ACC112 (cell line): ENCODE results near the gene DDX31.

ENCODE experiments used
- H2AFZ ChIP-seq: fragments of 200-600 bp; sonication (generic); one replicate; pipeline ENCODE4 v1.6.0; 2017; ENCODE audit warnings: antibody characterized with exemption, low read length; ENCODE audit not compliant: unreplicated experiment
- H3K27ac ChIP-seq: fragments of 200-600 bp; sonication (generic); 2 replicates; pipeline ENCODE4 v1.5.1; 2014; ENCODE audit warnings: low read depth, mild to moderate bottlenecking, antibody characterized with exemption, low read length, moderate library complexity
- H3K27me3 ChIP-seq: fragments of 200-600 bp; sonication (generic); 2 replicates; pipeline ENCODE4 v1.6.1; 2014; ENCODE audit warnings: mild to moderate bottlenecking, antibody characterized with exemption, low read length, moderate library complexity, mixed read lengths; ENCODE audit not compliant: insufficient read depth
- H3K36me3 ChIP-seq: fragments of 200-600 bp; sonication (generic); 2 replicates; pipeline ENCODE4 v1.6.1; 2016; ENCODE audit warnings: mild to moderate bottlenecking, antibody characterized with exemption, low read length, moderate library complexity, mixed read lengths; ENCODE audit not compliant: insufficient read depth
- H3K4me1 ChIP-seq: fragments of 200-600 bp; sonication (generic); one replicate; pipeline ENCODE4 v1.6.1; 2016; ENCODE audit warnings: low read length, mixed read lengths; ENCODE audit not compliant: insufficient read depth, unreplicated experiment, control insufficient read depth
- H3K4me3 ChIP-seq: fragments of 200-600 bp; sonication (generic); 2 replicates; pipeline ENCODE4 v1.5.1; 2014; ENCODE audit warnings: mild to moderate bottlenecking, low read depth, low read length
- H3K79me2 ChIP-seq: fragments of 200-600 bp; sonication (generic); one replicate; pipeline ENCODE4 v1.6.0; 2016; ENCODE audit warnings: low read length; ENCODE audit not compliant: control insufficient read depth, unreplicated experiment, insufficient read depth

Gene DDX31

DNA sequence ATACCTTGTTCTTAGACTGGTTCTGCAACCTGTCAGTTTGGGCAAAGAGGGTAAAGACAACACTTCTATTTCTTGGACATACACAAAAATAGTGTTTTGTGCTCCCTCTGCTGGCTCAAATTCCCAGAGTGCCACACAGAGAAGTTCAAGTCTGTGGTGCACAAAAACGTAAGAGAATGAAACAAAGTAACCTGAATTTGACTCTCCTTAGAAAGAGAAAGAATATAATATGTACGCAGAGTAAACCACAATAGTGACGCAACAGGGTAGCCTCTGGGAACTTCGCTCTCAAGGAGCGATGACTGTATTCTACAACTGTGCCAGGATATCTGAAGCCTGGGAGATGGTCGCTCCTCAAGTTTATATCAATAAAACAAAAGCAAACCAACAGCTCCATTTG lies 18.5 kb downstream of the DDX31 start:
- peaks cover 34% of the 10 kb centered on the region for H3K4me1 ChIP-seq
- H3K27ac ChIP-seq: peak overlapping the region; percentile 90
- no peaks in the 10 kb centered on the region for H3K79me2 ChIP-seq
- H3K4me3 ChIP-seq: no peak overlapping the region
- peaks cover 21% of the 10 kb centered on the region for H3K36me3 ChIP-seq
- H2AFZ ChIP-seq: no peak overlapping the region
- H3K27me3 ChIP-seq: no peaks in the 10 kb centered on the region

DNA sequence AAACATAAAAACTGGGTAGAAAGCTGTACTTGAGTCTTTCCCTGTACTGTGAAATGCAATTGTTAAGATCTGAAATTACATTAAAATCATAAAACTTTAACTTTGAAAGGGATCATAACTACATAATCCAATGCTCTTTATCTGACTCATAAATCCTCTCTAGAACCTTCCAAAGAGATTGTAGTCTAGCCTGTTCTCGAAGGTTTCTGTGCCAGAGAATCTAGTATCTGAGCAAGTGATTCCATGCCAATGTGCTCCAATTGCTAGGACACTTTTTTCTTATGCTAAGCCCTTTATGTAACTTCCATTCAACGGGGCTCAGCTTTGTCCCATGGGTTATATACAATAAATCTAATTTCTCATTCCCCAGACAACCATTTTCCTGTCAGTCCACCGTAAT lies 21.1 kb downstream of the DDX31 start:
- Histone ChIP-seq H3K27ac (peak overlapping the region; percentile 99), H2AFZ (no peak overlapping the region), H3K27me3 (no peaks in the 10 kb centered on the region), H3K4me1 (peaks cover 34% of the 10 kb centered on the region), H3K4me3 (no peak overlapping the region), H3K36me3 (peaks cover 33% of the 10 kb centered on the region), H3K79me2 (no peaks in the 10 kb centered on the region)

DNA sequence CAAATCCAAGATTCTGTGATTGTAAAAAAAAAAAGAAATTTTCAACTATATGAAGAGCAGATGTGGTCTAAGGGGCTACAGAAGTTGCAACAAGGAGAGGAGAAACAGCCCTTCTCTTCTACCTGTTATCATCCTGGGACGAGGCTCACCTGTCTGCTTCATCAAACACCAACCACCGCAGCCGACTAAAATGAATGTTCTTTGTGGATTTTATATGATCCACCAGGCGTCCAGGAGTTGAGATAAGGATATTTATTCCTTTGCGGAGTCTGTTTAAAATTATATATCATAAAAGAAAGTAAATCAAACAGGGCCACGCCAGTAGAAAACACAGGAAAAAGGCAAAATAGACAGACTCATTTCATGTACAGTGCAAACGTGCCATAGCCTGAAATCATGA lies 21.5 kb downstream of the DDX31 start:
- H3K27ac ChIP-seq: peak overlapping the region; percentile 99

DNA sequence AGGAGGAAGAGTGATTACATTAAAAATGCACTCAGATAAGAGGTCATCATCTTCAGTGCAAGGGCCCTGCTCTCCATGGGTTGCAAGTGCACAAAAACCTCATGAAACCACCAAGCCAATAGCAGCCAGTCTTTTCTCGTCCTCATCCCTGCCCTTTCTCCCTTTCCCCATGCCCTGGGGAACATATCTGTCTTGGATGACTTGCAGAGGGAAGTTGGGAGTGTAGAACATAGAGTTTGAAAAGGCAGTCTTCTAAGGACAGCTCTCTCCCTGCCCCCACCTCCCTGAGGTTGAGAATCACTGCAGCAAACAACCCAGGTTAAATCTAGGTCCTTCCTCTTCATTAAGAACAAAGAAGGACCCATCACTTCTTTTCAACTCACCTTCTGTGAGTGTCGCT lies 22.0 kb downstream of the DDX31 start:
- Histone ChIP-seq H3K4me3 (peak overlapping the region; percentile 35; the same call in 1 of the 2 replicates), H3K36me3 (peaks cover 36% of the 10 kb centered on the region), H3K27ac (peak overlapping the region; percentile 99), H3K79me2 (no peaks in the 10 kb centered on the region), H3K4me1 (peaks cover 34% of the 10 kb centered on the region), H3K27me3 (no peaks in the 10 kb centered on the region), H2AFZ (no peak overlapping the region)

More for the DNA sequence above, 21.5 kb downstream of the DDX31 start:
- no peaks in the 10 kb centered on the region for H3K79me2 ChIP-seq
- H3K36me3 ChIP-seq: peaks cover 36% of the 10 kb centered on the region
- H3K4me3 ChIP-seq: no peak overlapping the region
- H3K4me1 ChIP-seq: peaks cover 34% of the 10 kb centered on the region
- no peaks in the 10 kb centered on the region for H3K27me3 ChIP-seq
- no peak overlapping the region for H2AFZ ChIP-seq

DNA sequence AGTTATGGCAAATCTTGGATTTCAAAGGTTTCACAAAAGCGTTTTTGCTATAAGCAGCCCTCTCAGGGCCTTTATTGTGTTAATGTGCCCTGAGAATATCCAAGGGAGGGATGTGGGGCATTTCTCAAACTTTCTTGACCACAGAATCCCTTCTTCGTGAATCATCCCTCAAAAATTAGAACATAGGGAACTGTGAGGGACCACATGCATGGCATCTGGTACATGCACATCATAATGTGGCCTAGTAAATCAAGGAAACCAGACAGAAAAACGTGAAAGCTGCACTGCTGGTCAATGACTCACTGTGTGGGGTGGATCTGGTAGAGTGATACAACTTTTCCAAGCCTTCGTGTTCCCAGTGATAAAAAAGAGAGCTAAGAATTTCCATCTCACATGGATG lies 22.4 kb downstream of the DDX31 start:
- Histone ChIP-seq H3K36me3 (peaks cover 36% of the 10 kb centered on the region), H3K27ac (peak overlapping the region; percentile 99), H3K4me1 (peaks cover 34% of the 10 kb centered on the region), H3K79me2 (no peaks in the 10 kb centered on the region), H3K27me3 (no peaks in the 10 kb centered on the region), H3K4me3 (peak overlapping the region; percentile 35; the same call in 1 of the 2 replicates), H2AFZ (no peak overlapping the region)

DNA sequence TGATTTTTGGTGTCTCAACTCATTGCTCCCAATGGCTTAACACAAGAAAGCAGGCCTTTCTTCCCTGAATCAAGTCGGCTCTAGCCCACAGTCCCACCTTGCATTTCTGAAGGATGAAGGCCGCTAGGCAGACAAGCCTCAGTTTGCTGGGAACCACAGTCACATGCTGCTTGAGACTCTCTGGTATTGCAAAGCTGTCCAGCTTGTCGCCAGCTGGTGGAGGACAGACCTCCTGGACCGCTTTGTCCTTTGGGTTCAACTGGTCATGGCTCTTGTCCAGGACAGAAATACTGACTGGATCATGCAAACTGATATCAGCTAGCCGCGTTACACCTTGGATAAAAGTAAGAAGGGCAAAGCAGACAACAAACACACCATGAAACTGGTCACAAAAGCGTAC lies 23.1 kb downstream of the DDX31 start:
- Histone ChIP-seq H3K4me1 (peaks cover 28% of the 10 kb centered on the region), H3K79me2 (no peaks in the 10 kb centered on the region), H3K27me3 (no peaks in the 10 kb centered on the region), H2AFZ (no peak overlapping the region), H3K36me3 (peaks cover 36% of the 10 kb centered on the region), H3K27ac (peak overlapping the region; percentile 99), H3K4me3 (peak overlapping the region; percentile 2; the same call in 1 of the 2 replicates)

DNA sequence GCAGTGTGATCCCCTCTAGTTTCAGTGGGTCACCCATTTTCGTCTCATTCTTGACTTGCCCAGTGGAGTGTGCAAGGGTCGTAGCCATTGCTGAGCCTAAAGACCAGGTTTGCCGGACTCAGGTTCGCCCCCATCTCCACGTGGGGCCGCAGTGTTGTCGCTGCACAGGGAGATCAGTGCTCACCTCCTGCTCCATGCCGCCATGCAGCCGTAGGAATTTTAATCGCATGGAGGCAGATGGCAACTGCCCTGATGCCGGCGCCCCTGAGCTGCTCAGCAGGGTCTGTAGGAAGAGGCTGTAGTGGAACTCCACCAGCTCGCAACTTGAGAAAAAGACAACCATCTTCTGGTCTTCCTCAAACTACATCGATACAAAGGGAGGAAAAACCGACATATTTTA lies 24.1 kb downstream of the DDX31 start:
- peaks cover 24% of the 10 kb centered on the region for H3K4me1 ChIP-seq
- peak overlapping the region; percentile 99; the same call in 1 of the 2 replicates for H3K27ac ChIP-seq
- H3K36me3 ChIP-seq: peaks cover 34% of the 10 kb centered on the region
- no peak overlapping the region for H2AFZ ChIP-seq
- H3K27me3 ChIP-seq: no peaks in the 10 kb centered on the region
- no peaks in the 10 kb centered on the region for H3K79me2 ChIP-seq
- H3K4me3 ChIP-seq: no peak overlapping the region

DNA sequence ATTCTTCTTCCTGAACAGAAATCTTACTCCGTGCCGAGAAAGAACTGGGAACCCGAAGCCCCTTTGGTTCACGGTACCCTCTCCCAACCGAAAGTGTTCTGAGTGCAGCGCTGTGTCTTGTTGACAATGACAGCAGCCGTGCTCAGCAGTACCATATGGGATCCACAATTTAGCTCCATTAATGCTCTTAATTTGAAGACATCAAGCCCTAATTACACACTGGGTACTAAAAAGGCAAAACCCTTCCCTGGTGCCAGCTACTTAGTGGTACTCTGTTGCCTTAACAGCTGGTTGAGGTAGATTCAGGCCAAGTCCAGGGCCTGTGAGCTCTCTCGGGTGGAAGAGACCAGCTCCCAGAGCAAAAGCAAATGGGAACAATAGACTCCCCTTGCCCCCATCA lies 24.5 kb downstream of the DDX31 start:
- H3K27ac ChIP-seq: no peak overlapping the region
- no peaks in the 10 kb centered on the region for H3K27me3 ChIP-seq
- H3K4me3 ChIP-seq: no peak overlapping the region
- no peak overlapping the region for H2AFZ ChIP-seq
- peaks cover 32% of the 10 kb centered on the region for H3K36me3 ChIP-seq
- H3K4me1 ChIP-seq: peaks cover 24% of the 10 kb centered on the region
- no peaks in the 10 kb centered on the region for H3K79me2 ChIP-seq

DNA sequence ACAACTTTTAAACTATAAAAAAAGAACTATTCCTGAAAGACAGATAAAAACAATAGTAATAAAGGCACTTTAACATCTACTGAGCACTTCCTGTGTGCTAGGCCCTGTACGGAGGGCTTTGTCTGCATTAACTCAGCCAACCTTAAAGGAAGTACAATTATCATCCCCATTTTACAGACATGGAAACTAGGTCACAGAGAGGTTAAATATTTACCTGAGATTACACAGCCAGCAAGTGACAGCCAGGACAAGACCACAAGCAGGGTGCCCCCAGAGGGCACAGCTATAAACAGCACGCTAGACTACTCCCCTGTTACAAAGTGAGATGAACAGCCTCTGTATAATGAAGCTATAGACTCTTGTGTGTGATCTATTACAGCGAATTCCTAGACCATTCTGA lies 25.5 kb downstream of the DDX31 start:
- H3K4me1 ChIP-seq: peaks cover 24% of the 10 kb centered on the region
- no peak overlapping the region for H3K4me3 ChIP-seq
- H3K27ac ChIP-seq: no peak overlapping the region
- no peaks in the 10 kb centered on the region for H3K79me2 ChIP-seq
- H2AFZ ChIP-seq: no peak overlapping the region
- H3K36me3 ChIP-seq: peaks cover 29% of the 10 kb centered on the region
- H3K27me3 ChIP-seq: no peaks in the 10 kb centered on the region

DNA sequence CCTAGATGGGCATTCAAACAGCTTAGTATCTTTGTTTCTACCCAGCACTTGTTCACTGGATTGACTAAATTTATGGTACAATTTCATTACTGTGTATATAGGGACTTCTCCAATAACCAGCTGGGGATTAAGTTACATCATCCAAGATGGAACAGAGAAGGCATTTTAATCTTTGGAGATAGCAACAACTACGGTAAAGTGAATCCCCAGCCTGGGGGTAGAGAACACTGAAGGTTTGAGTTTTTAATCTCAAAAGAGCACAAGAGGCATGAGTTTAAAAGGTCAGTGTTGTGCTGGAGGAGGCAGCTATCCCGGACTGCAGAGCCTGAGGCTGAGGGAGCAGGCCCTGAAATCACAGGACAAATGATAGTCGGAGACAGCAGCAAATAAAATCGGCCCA lies 28.6 kb downstream of the DDX31 start:
- H3K27me3 ChIP-seq: no peaks in the 10 kb centered on the region
- peaks cover 14% of the 10 kb centered on the region for H3K4me1 ChIP-seq
- no peaks in the 10 kb centered on the region for H3K79me2 ChIP-seq
- no peak overlapping the region for H3K27ac ChIP-seq
- no peak overlapping the region for H3K4me3 ChIP-seq
- H2AFZ ChIP-seq: no peak overlapping the region
- peaks cover 20% of the 10 kb centered on the region for H3K36me3 ChIP-seq

DNA sequence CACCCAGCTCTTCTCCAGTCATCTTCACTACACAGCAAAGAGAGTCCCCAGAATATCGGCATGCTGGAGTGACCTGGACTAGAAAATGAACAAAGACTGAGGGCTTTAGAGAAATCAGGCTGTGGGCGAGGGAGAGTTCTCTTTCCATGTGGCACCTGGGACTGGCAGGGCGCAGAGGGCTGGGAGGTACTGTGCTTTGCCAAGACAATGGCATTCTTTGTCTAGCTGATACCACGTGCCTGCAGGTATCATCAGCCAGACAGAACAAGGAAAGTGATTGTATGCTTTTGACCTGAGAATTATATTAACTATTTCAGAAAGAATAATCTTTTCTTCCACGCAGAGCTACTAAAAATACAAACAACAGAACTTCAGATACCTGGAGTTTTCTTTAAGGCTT lies 30.5 kb downstream of the DDX31 start:
- H3K36me3 ChIP-seq: peaks cover 5% of the 10 kb centered on the region; the same call in 1 of the 2 replicates
- H3K4me3 ChIP-seq: no peak overlapping the region
- no peak overlapping the region for H2AFZ ChIP-seq
- peaks cover 14% of the 10 kb centered on the region for H3K4me1 ChIP-seq
- H3K79me2 ChIP-seq: no peaks in the 10 kb centered on the region
- no peaks in the 10 kb centered on the region for H3K27me3 ChIP-seq
- no peak overlapping the region for H3K27ac ChIP-seq
